Smooth muscle cell of the brain vasculature (primary cell): Measurements from ENCODE around the gene RASSF3.
"Not testable (repeated sequence)": the region's sequence is repeated elsewhere in the genome, so short reads cannot be mapped to it uniquely, and the experiment has no call there.

Source experiments
- DNase-seq: peaks from one replicate; pipeline ENCODE4 v3.0.0-alpha.2; 2012; ENCODE audit warnings: low read depth, low spot score

The RASSF3 gene

GRCh38 chr12:64633011-64633939 lies 23.0 kb downstream of the RASSF3 start:
- DNase-seq, result no peak

DNA sequence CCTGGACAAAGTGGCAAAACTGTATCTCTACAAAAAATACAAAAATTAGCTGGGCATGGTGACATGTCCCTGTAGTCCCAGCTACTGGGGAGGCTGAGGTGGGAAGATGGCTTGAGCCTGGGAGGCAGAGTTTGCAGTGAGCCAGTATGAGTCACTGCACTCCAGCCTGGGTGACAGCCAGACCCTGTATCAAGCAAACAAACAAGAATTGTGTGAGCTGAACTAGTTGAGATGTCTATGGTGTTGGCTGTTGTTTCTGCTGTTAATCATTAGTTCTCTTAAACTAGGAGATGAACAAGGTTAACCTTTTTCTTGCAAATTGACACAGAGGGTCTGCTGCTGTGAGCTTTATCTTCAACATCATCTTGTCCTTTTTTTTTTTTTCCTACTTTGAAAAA lies 23.6 kb downstream of the RASSF3 start:
- DNase-seq, result no peak

- DNase-seq, result no peak
These were observed 24.3 kb downstream of the RASSF3 start for GRCh38 chr12:64634508-64635092.

GRCh38 chr12:64635356-64635998 lies 25.2 kb downstream of the RASSF3 start:
- no peak for DNase-seq

DNA sequence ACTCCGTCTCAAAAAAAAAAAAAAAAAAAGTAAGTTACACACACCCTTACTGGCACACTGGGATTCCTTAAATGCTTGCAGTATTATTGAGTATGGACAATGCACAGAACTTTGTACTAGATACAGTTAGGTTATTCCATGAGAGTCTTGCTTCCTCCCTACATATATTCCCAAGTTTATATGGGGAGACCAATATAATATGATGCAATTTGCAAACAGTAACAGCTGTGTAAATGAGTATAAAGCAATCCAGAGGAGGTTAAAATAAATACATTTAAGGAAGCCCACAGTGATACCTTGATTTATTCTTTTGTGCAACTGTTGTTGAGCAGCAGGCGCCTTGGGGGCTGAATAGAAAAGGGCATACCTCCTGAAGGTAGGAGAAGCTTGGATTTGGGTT lies 26.6 kb downstream of the RASSF3 start:
- no peak for DNase-seq

- no peak for DNase-seq
These were observed 29.2 kb downstream of the RASSF3 start for GRCh38 chr12:64639466-64639865.

DNA sequence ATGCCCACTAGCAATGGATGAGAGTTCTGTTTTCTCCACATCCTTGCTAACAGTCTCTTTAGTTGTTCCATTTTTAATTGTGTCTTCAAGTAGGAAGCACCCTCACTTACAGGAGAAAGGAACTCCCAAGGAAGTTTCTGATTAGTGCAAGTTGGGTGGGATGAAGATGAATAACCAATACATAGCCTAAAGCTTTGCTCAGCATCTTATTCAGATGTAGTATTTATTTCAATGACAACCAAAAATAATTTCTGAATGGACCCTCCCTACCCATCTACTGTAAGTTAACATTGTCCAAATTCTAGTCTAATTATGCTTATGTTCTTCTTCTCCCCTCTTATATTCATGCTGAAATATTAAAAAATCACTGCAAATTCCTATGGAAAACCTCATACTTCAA lies 36.0 kb downstream of the RASSF3 start:
- no peak for DNase-seq

DNA sequence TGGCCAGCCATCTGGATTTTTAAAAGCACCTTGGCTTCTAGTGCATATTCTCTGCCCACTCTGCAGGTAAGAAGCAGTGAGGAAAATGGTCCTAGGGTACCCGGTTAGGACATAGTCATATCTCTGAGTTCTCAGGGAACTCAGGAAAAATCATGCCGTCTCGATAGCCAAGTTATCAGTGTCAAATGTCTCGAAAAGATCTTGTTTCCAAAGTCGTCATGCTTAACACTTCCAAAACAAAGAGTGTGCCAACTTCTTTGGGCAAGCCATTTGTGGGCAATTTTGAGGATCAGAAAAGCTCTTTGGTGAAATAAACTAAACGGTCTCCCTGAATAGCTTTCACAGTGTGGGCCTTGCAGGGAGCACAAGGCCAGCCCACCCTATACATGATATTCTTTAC lies 39.2 kb downstream of the RASSF3 start:
- DNase-seq, result no peak

- no peak for DNase-seq
These were observed 40.5 kb downstream of the RASSF3 start for GRCh38 chr12:64650762-64651161.

GRCh38 chr12:64652346-64652745 lies 42.1 kb downstream of the RASSF3 start:
- no peak for DNase-seq

DNA sequence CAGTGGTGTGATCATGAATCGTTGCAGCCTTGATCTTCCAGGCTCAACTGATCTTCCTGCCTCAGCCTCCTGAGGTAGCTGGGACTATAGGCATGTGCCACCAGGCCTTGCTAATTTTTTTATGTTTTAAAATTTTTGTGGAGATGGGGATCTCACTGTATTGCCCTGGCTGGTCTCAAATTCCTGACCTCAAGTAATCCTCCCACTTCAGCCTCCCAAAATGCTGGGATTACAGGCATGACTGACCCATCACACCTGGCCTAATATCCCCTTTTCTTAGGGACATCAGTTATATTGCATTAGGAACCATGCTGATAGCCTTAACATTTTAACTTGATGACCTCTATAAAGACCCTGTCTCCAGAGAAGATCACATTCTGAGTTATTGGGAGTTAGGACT lies 42.8 kb downstream of the RASSF3 start:
- no peak for DNase-seq

- not testable (repeated sequence) for DNase-seq
These were observed 43.6 kb downstream of the RASSF3 start for GRCh38 chr12:64653907-64654306.

DNA sequence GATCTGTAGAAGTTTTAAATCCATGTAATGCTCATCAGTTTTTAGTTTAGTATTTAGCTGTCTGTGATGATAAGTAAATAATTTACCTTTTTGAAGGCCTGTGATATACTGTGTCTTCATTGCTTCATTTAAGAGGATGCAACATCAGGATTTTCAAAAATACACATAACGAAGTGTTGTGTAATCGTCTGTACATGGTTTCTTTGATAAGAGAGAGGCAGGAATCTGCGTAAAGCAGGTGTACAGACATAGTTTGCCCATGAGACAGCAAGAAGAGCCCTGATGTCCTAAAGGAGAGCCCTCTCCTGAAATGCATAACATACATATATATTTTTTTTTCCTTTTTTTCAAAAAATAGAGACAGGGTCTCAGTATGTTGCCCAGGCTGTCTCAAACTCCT lies 44.8 kb downstream of the RASSF3 start:
- no peak for DNase-seq

DNA sequence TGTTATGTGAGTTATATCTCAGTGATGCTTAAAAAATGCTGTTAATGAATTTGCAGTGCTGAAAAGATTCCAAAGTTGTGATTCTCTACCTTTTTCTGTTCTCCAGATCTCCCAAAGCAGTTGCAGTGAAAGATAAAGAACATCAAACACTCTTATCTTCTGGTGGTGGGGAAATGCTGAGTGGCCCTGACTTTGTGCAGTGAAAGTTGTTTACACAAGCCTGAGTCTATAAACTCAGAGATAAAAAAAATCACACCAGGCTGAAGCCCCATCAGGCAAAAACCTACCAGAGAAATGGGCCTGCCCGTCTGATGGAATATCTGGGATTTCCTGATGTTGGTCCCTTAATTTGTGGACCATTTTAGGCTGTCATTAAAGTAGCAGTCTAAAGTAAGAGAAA lies 46.1 kb downstream of the RASSF3 start:
- DNase-seq, result no peak

DNA sequence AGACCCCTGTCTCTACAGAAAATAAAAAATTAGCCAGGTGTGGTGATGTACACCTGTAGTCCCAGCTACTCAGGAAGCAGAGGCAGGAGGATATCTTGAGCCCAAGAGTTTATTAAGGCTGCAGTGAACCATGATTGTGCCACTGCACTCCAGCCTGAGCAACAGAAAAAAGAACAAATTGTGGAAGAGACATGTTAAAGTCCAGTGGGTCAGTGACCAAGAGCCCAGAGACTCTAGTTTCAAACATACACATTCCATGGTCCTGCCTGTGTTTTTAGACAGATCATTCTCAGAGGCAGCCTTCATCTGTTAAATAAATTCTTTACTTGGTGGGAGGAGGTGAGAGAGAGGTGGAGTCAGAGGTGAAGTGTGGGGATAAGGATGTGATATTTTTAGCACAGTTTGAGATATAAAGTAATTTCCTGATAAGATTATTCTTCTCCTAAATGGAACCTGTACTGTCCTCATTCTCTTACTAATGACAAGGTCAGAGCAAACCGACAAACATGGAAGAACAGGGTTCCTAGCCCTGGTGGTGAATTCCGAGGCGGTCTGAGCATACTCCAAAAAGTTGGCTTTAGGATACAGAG lies 48.7 kb downstream of the RASSF3 start:
- no peak for DNase-seq

DNA sequence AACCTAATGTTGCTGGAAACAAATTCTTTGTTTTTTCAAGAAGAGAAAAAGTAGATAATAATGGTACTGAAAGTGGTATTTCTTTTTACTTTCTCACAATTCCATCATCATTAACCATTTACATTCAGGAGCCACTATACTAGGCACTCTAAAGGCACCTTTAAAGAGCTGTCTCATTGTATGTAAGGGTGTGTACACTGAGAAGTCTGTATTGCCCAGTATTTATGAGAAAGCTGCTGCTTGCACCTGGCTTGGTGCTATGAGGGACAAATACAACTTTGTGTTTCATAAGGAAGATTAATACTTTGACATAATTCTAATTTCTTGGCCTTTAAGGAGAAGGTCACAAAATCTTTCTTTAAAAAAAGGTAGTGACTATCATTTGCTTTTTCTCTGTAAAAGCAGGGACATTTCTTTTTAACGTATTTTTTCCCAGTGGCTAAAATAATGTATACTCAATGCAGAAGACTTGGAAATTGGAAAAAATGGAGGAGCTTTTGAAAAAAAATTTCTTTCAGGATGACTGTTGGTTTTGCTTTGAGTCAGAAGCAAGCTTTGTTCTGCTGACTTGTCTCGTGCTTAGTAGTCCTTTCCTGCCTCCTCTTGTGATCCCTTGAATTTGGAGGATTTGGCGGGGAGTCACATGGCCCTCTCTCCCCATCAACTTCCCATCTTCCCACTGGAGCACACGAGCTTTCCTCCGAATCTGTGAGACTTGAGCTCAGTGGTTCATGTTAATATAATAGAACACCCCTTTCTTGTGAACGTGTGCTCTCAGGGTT lies 50.1 kb downstream of the RASSF3 start:
- no peak for DNase-seq

GRCh38 chr12:64663015-64663414 lies 52.7 kb downstream of the RASSF3 start:
- DNase-seq, result no peak

DNA sequence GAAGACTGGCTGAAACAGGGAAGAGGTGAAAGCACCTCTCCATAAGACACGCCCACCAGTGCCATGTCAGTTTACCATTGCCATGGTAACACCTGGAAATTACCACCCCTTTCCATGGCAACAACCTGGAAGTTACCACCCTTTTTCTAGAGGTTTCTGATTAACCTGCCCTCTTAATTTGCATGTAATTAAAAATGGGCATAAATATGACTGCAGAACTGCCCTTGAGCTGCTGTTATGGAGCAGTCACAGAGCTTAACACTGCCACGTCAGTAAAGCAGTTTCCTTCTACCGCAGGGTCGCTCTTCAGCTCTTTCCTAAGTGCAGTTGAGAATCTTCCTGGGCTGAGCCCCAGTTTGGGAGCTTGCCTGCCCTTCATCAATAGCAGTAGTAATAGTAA lies 55.2 kb downstream of the RASSF3 start:
- DNase-seq, result no peak

DNA sequence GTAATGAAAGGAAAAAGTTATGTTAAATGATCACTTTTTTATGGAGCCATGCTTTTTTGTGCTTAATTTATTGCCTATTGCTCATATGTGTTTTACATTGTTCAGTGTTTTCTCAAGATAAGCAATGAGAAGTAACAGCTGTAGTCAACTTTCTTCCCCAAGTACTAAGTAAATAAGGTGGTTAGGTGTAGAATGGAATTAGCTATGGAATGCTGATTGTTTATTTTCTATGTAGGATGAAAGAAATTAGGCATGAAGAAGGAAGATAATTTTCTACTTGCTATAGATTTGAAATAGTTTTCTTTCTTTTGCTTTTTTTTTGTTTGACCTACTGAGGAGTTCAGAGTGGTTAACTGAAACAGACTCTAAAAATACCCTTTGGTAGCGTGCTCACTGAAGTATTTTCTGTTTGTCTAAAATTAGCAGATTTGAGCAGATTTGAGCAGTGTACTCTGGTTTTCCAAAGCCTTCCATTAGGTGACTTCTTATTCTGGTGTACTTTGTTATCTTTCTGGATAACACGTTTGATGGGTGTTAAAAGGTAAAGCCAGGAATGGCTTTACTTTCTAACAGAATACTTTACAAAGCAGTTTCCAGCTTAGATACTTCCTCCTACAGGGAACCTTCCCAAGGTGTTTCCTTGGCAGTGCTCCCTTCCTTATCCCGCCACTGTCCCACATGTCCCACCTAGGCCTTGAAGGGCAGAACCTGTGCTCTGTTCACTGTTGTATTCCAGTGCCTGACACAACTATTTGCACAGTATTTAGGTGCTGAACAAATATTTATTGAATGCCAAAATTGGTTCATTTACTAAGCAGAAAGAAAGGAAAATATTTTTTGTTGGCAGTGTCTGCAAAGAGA lies 56.0 kb downstream of the RASSF3 start:
- DNase-seq, result no peak

DNA sequence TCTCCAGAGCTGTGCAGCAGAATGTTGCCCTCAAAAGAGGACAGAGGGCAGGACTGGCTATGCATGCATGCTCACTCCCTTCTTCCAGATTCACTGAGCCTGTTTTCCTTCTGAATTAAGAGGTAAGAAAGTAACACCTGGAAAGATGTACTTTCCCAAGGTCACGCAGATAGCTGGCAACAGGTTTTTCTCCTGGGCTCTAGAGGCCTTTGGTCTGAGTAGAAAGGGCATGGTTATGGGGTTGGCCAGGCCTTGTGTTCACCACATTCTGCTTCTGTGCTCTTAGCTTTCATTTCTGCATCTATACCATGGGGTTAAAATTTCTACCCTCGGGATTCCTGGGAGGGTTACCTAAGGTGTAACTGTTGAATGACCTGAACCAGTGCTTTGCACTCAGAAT lies 57.5 kb downstream of the RASSF3 start:
- no peak for DNase-seq
